C4-2B (cell line): ENCODE data around the gene NLGN1.

Experiments
- CTCF ChIP-seq: fragments of 450-650 bp; conservative IDR thresholded peaks from 2 replicates; pipeline ENCODE4 v1.5.1; 2017; ENCODE audit warnings: mild to moderate bottlenecking
- ZFX ChIP-seq: fragments of 450-650 bp; IDR thresholded peaks from 2 replicates; pipeline ENCODE4 v1.6.1; 2017

GRCh38 chr3:174266476-174266875 lies 868.9 kb downstream of the NLGN1 start:
- TF ChIP-seq CTCF, result no peak
- TF ChIP-seq ZFX, result no peak
